ENCODE data around the gene DSCAML1.
"Not testable (repeated sequence)": the region's sequence is repeated elsewhere in the genome, so short reads cannot be mapped to it uniquely, and the experiment has no call there.

The DSCAML1 gene

DNA sequence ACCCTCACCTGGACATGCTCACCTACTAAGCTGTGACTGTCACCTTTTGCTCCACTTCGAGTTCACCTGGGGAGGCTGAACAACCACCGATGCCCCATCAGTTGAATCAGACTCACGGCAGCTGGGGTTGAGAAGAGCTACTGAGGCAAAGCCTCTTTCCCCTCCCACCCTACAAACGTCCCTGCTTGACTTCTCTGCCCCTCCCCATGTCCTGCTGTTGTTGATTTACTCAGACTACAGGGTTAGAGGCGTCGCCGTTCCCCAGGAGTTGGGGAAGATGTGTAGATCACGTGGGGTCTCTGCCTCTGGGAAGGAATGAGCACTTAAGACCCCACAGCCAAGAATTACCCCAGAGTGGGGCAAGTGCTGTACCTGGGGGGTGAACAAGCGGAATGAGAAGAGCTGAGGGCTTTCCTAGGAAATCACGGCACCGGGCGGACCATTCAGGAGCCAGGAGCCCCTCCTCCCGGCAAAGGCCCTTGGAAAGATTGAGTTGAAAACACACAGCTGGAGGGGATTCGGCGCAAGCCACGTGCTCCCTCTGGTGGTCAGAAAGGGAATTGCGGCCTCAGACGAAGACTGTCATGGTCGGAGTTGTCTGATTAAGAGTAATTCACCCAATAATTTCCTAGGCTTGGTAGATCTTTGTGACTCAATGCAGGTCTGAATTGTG lies 20.5 kb upstream of the DSCAML1 start:
- peak; percentile 74 for DNase-seq

DNA sequence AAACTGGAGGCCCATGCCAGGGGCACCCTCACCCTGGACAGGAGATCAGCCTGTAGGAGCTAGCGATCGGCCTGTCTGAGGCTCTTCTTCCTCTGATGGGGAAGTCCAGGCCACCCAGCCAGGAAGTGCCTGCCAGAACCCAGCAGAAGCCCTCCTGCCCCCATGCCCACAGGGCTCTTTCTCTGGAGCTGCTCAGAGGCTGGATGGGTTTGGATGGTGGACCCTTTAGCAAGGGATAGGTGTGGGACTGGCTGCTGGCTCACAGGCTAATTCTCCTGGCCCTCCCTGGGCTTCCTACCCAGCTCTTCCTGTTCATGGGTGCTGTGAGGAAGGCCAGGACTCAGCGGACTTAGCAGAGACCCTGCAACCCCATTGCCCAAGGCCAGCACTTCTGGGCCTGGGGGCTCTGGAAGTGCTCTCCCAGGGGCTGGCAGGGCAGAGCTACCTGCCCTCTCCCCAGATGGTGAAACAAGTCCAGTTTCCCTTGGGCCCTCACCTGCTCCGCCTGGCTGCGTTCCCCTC lies 19.9 kb upstream of the DSCAML1 start:
- DNase-seq, result no peak

DNA sequence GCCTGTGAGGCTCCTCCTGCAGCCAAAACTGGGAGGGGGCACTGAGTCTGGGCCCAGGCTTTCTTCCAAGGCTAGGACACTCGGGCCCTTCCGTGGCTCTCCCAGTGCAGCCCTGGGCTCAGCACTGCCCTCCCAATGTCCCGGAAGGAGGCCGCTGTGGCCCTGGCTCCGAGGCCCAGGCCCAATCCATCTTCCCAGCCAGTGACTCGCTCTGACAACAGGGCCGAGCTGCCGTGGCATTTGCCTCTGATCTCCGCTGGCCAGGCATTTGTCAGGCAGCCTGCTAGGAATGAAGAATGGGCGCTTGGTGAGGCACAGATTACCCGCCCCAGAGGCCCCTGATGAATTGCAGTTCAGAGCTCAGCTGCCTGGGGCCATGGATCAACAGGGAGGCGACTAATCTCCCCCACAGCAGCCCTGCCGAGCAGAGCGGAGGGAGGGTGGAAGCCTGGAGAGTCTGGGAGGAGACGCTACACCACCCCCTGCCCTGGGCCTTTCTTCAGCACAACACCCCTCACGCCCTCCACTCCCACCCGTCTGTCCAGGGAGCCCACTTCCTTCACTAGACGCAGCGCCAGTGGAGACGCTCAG lies 19.2 kb upstream of the DSCAML1 start:
- no peak for DNase-seq

DNA sequence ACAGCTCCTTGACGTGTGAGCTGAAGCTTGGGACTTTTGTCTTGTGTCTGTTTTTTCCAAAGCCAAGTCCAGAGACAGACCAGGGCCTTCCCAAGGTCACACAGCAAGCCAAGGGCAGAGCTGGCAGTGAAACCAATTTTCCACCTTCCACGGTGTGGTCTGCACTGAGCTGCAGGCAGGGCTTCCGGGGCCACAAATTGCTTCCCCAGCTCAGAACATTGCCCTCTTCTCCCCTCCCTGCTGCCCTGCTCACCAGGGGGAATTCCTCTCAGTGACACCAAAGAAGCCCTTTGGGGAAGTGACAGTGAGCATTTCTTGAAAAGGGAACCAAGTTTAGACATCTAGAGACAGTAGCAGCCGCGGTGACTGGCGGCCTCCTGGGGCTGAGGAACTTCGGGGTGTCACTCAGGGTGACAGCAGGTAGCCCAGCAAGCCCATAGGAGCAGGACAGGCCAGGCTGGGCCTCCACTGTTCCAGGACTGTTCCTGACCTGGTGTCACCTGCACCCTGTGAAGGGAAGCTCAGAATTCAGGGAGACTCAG lies 18.3 kb upstream of the DSCAML1 start:
- peak; percentile 57 for DNase-seq

DNA sequence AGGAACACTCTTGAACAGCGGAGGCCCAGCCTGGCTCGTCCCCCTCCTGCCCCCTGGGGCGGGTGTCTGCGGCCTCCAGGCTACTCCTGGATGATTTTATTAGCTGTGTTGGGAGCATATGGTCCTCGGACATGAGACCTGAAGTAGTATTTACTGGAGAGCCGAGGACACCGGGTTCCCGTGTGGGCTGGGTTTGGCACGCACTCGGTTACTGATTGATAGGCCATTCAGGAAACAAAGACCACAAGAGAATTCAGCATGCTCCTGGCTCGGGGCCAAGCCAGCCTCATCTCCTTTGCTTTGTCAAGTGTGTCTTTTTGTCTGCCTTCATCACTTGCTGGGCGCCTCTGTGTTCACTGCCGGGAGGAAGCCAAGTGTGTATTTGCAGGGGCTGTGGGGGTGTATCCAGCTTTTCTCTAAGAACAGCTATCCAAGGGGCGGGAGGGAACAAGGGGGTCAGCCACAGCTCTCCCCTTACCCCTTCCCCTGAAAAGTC lies 17.8 kb upstream of the DSCAML1 start:
- peak; percentile 30 for DNase-seq

DNA sequence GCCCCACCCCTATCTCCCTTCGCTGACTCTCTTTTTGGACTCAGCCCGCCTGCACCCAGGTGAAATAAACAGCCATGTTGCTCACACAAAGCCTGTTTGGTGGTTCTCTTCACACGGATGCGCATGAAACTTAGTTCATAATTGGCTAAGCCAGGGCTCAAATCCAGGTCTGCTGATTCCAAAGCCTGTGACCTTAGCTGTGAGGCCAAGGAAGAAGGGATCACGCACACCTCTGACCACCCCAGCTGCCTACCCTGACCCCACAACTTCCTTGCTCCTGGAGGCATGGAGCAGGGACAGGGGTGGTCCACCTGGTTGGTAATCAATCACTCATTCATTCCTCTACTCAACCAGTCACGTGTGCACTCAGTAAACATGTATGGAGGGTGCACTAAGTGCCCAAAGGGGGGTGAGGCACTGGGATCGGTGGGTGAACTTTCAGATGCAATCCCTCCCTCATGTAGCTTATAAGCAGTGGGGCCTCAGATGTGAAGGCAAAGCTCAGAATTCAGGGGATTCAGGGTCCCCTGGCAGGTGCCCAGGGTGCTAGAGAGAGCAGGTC lies 17.3 kb upstream of the DSCAML1 start:
- no peak for DNase-seq

DNA sequence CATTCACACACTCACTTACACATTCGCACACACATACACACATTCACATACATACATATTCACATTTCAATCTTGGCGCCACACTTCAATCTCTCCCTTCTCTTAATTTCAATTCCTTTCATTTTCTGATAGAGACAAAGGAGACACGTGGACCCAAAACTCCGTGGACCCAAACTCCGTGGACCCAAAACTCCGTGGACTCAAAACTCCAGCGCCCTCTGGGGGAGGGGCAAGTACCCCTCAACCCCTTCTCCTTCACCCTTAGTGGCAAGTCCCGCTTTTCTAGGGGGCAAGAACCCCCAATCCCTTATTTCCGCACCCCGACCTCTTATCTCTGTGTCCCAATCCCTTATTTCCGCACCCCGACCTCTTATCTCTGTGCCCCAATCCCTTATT lies 13.0 kb upstream of the DSCAML1 start:
- DNase-seq, result not testable (repeated sequence)

DNA sequence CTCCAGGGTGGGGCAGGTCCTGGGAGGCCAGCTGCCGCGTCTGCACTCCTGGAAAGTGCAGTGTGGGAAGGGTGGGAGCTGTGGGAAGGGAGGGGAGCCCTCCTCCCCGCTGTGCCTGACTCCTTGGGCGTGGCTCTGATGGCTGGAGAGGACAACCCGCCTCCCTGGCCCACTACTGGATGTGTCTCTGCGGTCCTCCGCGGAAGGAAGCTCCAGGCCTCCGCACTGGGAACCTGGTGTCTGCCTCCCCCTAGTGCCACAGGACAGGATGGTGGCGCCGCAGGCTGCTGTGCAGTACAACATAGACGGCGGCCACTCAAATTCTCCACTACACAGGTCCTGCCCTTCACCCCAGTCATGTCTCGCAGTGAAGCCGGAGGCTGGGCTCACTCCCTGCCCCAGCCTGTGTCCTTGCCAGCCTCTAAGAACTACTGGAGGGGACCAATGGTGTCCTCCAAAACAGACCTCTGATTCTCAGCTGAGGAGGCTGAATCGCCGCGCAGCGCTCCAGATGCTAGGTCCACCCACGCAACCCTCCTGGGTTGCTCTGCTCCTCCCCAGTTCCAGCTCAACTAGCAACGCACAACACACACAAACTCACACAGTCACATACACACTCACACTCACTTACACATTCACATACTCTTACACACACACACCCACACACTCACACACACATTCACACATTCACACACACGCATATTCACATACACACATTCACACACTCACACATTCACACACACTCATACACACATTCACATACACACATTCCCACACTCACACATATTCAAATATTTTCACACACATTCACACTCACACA lies 12.4 kb upstream of the DSCAML1 start:
- no peak for DNase-seq

DNA sequence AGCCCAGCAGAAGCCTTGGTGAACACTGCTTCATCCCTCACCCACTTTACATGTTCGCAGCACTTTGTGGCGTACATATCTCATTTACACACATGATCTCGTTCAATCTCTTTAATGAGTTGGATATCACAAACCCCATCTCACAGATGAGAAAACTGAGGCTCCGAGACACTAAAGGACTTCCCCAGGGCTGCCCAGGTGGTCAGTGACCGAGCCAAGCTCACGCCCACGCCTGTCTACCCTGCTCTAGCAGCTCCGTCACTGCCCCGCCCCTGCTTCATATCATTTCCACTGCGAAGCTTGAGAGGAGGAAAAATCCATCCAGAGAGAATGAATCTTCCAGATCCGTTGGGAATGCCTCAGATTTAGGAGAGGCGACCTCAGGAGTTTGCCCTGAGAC lies 11.8 kb upstream of the DSCAML1 start:
- DNase-seq, result no peak

DNA sequence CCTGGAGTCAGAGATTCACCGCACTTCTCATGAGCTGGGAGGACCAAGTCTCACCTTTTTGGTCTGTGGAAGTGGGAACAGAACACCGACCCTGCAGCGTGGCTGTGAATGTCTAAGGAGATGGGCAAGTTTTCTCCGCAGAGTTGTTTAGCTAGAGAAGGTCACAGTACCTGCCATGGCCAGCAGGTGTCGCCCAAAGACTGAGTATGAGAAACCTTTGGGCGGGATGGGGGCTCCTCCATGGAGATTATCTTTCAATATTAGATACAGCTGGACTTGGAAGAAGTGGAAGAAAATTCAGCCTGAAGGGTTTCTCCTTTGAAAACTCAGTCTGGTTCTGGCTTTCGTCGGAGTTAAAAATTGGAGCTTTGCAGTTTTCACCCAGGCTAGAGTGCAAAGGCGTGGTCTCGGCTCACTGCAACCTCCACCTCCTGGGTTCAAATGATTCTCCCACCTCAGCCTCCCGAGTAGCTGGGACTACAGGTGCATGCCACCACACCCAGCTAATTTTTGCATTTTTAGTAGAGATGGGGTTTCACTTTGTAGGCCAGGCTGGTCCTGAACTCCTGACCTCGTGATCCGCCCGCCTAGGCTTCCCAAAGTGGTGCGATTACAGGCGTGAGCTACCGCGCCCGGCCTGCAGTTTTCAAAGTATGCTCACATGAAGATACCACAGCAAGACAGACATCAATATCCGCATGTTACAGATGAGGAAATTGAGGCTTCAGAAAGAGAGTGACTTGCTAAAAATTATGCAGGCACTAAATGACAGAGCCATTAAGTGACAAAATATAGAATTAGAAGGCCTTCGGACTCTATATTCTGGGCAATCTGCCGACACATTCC lies 10.7 kb upstream of the DSCAML1 start:
- DNase-seq, result peak; percentile 47

DNA sequence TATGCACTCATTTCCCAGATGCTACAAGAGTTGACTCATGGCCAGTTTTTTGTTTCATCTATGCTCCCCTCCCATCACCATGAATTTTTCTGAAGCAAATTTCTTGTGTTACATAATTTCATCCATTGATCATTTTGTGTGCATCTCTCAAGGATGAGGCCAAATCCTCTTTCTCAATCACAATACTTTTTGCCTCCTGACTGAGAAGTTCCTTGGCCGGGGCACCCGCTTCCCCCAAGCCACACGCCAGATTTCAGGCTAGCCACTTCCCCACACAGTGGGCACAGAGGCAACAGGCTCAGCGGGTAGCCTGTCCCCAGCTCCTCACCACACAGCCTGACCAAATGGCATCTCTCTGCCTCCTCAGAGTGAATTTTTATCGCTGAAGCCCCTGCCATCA lies 9.8 kb upstream of the DSCAML1 start:
- no peak for DNase-seq

DNA sequence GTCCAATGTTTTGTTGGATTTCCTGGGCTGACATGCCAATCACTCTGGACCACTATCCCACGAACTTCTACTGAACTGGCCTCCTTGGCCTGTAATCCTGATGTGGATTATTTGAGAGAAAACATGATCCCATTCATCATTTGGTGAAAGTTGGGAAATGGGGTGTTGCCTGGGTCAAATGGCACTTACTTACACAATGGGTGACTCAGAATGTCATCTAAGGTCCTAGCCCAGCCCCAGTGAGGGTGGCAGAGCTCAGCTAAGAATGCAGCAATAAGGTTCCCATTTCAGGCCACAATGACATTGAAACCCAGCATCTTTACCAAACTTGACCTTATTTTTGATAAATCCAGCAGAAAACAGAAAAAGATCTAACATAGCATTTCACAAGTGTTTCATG lies 8.0 kb upstream of the DSCAML1 start:
- DNase-seq, result no peak

DNA sequence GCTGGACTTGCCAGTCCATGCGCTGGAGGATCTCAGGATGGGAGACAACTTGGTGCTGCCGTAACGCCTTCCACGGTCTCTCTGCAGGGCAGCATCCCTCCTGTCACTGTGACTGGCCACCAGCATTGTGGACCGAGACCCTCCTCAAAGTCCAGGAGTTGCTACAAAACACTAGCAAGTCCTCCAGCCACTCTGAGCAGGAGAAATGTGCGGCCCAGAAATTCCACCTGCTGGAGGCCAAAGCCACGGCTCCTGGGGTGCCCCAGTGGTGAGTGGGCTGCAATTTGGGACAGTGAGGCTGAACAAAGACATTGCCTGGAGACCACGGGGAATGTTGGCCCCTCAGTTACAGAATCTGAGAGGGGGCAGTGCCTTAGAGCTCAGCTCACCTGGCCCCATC lies 6.9 kb upstream of the DSCAML1 start:
- no peak for DNase-seq

DNA sequence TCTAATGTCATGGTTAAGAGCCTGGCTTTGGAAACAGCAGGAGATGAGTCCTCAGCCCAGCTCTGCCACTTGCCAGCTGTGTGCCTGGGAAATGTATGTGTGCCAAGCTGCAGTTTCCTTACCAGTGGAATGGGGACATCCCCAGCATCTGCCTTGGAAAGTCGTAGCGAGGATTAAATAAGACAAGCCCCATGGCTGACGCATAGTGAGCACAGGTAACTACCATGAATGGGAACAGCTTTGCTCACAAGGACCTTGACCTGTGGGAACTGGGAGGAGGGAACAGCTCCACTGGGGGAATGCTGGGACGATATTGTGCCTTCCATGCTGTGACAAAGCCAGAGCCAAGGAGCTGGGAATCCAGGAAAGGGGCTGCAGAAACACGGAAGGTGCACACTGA lies 2.6 kb upstream of the DSCAML1 start:
- no peak for DNase-seq

DNA sequence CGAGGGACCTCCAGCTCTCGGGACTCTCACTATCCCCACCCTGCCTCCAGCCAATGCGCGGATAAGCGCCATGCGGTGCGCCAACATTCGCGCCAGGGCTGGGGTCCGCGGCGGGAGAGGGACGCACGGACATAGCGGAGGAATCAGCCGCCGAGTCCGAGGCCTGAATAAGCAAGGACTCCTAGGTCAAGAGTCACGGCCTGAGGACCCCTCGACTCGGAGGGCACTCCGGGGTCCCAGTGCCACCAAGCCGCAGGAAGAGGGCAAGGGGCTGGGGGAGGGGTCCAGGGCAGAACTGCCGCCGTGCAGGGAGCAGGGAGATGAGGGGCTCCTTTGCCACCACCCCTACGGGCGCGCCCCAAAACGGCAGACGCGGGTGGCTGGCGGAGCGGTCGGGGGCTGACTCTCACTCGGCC lies 552 bp downstream of the DSCAML1 start:
- no peak for DNase-seq

DNA sequence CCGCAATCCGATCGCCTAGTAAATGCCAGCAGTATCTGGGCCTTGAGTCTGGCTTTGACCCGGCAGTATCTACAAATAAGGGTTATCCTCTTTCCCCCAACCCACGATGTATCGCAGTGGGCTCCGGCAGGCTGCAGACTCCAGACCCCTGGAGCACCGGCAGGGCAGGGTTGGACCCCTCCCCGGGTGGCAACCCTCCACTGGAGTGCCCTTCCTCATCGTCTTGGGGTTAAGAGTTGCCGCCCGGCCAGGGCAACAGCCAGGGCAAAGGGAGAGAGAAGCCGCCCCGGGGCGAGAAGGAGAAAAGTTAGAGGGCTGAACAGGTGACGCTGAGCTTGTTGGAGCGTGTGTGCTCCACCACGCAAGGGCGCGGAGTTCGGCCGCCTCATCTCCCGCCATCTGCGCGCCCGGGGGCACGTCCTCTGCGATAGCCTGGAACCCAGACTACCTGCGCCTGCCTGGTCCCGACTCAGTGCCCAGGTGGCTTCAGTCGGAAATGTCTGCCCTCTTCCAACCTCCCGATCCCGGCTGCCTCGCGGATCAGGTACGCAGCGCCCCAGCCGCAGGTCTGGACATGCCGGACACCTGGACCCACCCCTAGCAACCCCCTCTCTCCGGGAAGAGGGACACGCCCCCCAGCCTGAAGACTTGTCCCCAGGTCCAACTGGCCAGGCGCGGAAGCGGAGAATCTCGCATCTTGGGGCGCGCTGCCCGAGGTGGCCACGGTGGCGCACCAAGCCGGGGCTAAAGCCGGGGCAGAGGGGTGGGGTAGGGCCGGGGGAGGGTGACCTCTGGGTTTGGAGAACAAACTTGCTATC lies 1.2 kb downstream of the DSCAML1 start:
- no peak for DNase-seq

DNA sequence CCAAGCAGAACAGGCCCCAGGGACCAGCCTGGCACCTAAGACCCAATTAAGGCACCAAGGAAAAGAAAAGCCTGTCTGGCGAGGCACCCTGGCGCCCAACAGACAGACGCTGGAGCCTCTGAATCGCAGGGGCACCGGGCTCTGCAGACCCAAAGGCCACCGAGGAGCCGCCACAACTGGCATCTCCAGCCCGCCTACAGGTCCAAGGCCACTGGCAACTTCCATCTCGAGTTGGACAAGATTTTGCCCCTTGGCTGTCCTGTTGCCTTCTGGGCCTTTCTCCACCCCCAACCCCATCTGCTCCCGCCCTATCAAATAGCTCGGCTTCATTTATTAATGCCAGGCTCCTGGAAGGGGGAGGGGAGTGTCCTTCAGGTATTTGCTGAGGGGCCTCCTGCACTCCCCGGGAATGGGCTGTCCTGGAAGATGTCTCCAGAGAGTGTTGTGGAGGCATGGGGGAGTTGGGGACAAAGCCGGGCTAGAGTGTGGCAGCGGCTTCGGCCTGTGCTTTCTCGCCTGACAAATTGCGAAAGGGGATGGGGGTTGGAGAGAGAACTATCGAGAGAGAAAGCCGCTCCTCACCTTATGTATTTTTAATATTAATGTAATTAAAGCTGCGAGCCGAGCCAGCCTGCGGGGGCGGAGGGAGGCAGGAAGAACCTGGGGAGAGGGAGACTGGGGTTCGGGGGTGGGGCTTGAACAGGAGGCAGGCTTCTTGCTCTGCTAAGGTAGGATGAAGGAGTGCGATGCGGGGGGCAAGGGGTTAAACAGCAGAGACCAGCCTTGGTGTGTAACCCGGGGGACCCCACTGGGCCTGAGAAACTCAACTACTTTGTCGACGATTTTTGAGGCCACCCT lies 2.0 kb downstream of the DSCAML1 start:
- DNase-seq, result no peak

DNA sequence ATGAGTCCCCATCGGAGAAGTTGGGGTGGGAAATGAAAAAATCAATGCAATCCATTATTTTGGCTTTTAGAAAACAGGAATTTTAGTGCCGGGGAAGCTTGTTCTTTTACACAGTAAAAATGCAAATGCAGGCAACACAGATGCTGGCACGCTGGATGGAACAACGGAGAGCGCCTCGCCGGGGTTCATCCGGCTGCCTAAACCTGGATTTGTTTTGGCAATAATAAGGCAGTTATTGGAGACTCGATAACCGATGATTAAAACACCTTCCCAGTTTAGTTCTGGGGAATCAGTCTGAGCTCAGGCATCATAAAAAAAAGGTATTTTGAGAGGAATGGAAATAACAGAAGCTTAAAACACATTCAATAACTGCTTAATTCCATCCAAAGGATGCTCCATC lies 2.9 kb downstream of the DSCAML1 start:
- no peak for DNase-seq

DNA sequence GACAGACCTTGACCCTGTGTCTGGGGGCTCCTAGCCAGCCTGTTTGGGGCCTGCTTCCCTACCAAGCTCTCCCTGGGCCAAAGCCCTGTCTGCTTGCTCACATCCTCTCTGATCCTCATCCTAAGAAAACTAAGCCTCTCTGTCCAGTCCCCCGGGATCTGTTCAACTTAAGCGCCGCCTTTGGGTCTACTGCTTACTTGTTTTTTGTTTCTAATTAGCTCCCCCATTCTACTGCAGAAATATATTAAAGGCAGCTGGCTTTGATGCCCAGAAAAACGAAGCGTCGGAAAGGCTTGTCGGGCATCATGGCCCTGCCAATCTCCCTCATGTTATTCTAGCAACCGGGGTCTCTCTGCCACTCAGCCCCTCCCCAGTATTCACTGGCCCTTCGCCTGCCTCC lies 3.4 kb downstream of the DSCAML1 start:
- no peak for DNase-seq

DNA sequence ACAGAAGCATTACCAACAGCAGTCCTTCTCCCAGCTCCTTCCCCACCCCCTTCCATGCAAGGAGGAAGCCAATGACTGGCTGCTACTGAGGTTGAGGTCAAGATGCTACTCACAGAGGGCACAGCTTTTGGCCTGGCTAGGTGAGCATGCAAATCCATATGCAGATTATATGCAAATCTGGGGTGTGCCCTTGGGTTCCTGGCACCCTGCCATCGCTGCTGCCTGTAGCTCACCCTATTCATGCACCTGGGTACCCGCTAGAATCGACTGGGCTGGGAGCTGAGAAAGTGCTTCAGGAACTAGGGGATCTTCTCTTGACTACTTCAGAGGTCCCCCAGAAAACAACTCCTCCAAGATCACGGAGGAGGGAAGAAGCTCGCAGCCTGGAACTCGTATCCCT lies 4.0 kb downstream of the DSCAML1 start:
- no peak for DNase-seq

All from NK-92 treated with Interleukin-12 subunit alpha and Interleukin-12 subunit beta, amount 100 ng/mL, for 24 hours (cell line).